Skeletal muscle tissue (tissue), 4 donors: ENCODE results near the gene ZAR1. TPM values are rescaled to one million over a fixed set of nuclear protein-coding genes. Genes with fewer than 3 reads are reported as not detected.

Experiments used
- H3K27ac ChIP-seq: one replicate; pipeline ENCODE4 v1.7.0; 2013; ENCODE audit warnings: mild to moderate bottlenecking, low read depth, low read length, inconsistent platforms
- H3K27me3 ChIP-seq, 3 donors: one replicate each; pipeline ENCODE4 v1.7.0; 2013; ENCODE audit warnings: low read length in 3 of 3; ENCODE audit not compliant: control insufficient read depth in 3 of 3, insufficient read depth in 3 of 3
- H3K36me3 ChIP-seq, 3 donors: one replicate each; pipeline ENCODE4 v1.7.0; 2013; ENCODE audit warnings: low read length in 3 of 3; ENCODE audit not compliant: control insufficient read depth in 3 of 3, insufficient read depth in 3 of 3
- H3K4me1 ChIP-seq, 3 donors: one replicate each; pipeline ENCODE4 v1.7.0; 2013; ENCODE audit warnings: low read length in 3 of 3, mild to moderate bottlenecking in 3 of 3; ENCODE audit not compliant: control insufficient read depth in 3 of 3, insufficient read depth in 3 of 3
- H3K4me3 ChIP-seq, 3 donors: one replicate each; pipeline ENCODE4 v1.7.0; 2013; ENCODE audit warnings: low read length in 3 of 3
- H3K9ac ChIP-seq, 3 donors: one replicate each; pipeline ENCODE4 v1.7.0; 2013; ENCODE audit warnings: low read length in 3 of 3, mild to moderate bottlenecking in 3 of 3, moderate library complexity in 2 of 3, low read depth in 1 of 3
- H3K9me3 ChIP-seq, 3 donors: one replicate each; pipeline ENCODE4 v1.7.0; 2013; ENCODE audit warnings: low read length in 3 of 3; ENCODE audit not compliant: control insufficient read depth in 3 of 3
- total RNA-seq: library from RNA; depleted of rRNA; stranded (reverse); fragments of >200 nt; gene quantifications from one replicate; pipeline ENCODE4 v1.2.3, GENCODE V29; 2014
- donor health status: Osteomylitis.

Gene ZAR1
- total RNA-seq, 1 donor from 2014 or later: not detected

DNA sequence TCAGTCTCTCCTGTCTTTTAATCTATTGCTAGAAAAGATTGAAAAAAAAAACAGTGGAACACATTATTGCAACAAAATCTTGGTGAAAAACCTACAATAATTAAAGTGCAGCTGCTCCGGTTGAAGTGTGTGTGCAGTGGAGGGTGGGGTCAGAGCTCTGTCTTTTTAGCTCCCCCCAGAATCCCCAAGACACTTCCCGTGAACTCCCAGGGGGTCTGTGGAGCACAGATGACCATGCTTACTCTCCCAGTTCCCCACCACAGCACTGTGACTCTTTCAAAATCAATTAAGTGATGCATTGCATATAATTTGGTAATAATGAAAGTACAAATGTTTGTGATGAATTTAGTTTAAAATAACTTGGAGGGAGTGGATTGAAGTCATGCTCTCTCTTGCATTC, 22.6 kb upstream of the ZAR1 start:
- Histone ChIP-seq H3K4me3 (no peak overlapping the region), H3K27ac (no peak overlapping the region), H3K9ac (no peak overlapping the region), H3K9me3 (no peaks in the 10 kb centered on the region), H3K4me1 (no peaks in the 10 kb centered on the region), H3K27me3 (no peaks in the 10 kb centered on the region), H3K36me3 (no peaks in the 10 kb centered on the region)

DNA sequence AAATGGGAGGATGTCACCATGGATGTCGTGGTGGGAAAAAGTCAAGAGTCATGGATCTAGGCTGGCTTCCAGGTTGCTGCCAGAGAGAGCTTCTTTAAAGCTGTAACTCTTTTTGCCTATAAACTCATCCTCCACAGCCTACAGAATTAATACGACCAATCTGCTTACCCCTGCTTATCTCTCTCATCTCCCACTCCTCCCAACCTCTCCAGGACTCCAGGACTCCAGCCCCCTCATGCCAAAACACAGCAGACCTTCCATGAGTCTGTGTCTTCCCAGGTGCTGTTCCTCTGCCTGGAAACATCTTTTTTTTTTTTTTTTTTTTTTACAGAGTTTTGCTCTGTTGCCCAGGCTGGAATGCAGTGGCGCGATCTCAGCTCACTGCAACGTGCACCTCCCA, 22.2 kb upstream of the ZAR1 start:
- Histone ChIP-seq H3K4me3 (no peak overlapping the region), H3K27me3 (no peaks in the 10 kb centered on the region), H3K4me1 (no peaks in the 10 kb centered on the region), H3K9me3 (no peaks in the 10 kb centered on the region), H3K36me3 (no peaks in the 10 kb centered on the region), H3K9ac (no peak overlapping the region), H3K27ac (no peak overlapping the region)

DNA sequence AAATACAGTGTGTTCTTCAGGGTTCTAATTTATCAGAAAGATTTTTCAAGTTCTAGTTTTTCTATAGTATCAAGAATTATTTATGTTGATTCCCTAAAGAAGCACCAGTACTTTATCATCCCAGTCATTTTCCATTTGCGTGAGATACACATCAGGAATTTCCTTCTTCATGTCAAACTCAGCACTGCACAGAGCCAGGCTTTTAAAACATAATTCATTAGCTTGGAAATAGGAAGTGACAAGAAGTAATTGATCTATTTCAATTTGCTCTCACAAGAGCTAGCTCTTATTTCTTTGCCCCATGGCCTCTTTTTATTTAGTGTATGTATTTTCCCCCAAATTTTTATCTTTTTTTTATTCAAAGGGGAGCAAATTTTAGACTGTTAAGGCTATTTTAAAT, 19.9 kb upstream of the ZAR1 start:
- no peaks in the 10 kb centered on the region for H3K9me3 ChIP-seq
- no peak overlapping the region for H3K4me3 ChIP-seq
- no peaks in the 10 kb centered on the region for H3K27me3 ChIP-seq
- no peaks in the 10 kb centered on the region for H3K36me3 ChIP-seq
- H3K9ac ChIP-seq: no peak overlapping the region
- H3K27ac ChIP-seq: no peak overlapping the region
- H3K4me1 ChIP-seq: no peaks in the 10 kb centered on the region

DNA sequence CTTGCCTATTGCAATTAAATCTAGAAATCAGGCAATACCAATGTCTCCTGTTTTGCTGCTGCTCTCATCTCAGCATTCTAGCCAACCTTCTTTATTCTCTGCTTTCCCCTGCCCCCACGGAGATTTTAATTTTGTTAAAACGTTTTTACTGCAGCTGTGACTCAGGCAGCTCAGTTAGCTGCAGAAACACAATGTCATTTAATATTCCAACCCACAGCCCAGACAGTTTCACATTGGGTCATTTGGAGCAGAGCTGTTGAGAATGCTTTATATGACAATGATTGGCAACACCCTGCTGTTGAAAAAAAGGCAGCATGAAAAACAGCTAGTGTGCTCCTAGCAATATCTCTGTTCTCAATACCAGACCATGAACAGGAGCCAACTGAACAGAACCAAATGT, 19.5 kb upstream of the ZAR1 start:
- H3K36me3 ChIP-seq: no peaks in the 10 kb centered on the region

DNA sequence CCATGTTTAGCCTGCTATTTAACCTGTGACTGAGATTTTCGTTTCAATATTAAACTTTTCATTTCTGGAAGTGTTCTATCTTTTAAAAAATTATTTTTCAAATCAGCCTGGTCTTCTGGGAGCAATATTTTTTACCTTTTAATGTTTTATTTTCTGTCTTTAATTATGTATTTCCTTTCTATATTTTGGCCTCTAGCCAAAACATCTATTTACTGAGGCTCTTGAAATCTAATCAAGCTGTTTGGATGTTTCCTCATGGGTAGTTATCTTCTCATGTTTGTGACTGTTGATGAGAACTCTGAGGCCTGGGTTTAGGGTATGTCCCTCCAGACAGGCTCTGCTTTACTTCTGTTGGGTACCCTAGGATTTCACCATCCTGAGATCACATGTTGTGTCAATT, 17.3 kb upstream of the ZAR1 start:
- Histone ChIP-seq H3K27ac (no peak overlapping the region), H3K4me3 (no peak overlapping the region), H3K4me1 (no peaks in the 10 kb centered on the region), H3K36me3 (no peaks in the 10 kb centered on the region), H3K27me3 (no peaks in the 10 kb centered on the region), H3K9ac (no peak overlapping the region), H3K9me3 (no peaks in the 10 kb centered on the region)

More for the DNA sequence above, 19.5 kb upstream of the ZAR1 start:
- Histone ChIP-seq H3K9me3 (no peaks in the 10 kb centered on the region), H3K9ac (no peak overlapping the region), H3K27me3 (no peaks in the 10 kb centered on the region), H3K4me1 (no peaks in the 10 kb centered on the region), H3K4me3 (no peak overlapping the region), H3K27ac (no peak overlapping the region)

DNA sequence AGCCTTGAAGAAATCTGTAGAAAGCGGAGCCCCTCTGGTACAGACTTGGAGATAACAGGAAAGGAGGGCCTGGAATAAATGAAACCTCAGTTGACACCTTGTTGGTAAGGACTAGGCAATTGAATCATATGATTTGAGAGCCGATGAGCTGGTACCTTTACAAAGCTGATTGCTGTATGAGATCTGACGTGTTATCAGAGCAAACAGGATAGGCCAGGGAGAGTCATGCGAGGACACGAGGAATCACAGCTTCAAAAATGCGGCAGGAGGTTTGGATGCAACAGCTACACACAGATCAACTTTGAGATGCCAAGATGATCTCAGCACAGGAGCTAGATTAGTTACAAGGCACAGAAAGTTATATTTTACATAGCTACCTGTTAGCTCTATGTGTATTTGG, 14.3 kb upstream of the ZAR1 start:
- Histone ChIP-seq H3K27me3 (peaks cover 0 to 2% (median 0%) of the 10 kb centered on the region in 3 donors), H3K4me3 (no peak overlapping the region), H3K9ac (no peak overlapping the region), H3K36me3 (no peaks in the 10 kb centered on the region), H3K27ac (no peak overlapping the region), H3K4me1 (no peaks in the 10 kb centered on the region), H3K9me3 (no peaks in the 10 kb centered on the region)

DNA sequence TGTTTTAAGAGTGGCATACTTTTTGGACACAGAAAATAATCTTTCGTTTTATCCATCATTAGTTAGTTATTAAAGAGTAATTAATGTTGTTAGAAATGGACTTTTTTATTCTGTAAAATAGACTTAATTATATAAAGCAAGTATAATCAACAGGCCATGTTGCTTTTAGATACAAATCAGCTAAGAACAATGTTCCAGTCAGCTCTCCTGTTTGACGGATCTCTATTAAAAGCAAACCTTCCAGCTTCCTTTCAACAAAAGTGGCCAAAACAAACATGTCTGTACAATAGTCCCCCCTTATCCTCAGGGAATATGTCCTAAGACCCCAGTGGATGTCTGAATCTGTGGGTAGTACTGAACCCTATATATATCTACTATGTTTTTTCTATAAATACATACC, 11.8 kb upstream of the ZAR1 start:
- H3K9me3 ChIP-seq: no peaks in the 10 kb centered on the region
- H3K27ac ChIP-seq: no peak overlapping the region
- no peak overlapping the region for H3K9ac ChIP-seq

DNA sequence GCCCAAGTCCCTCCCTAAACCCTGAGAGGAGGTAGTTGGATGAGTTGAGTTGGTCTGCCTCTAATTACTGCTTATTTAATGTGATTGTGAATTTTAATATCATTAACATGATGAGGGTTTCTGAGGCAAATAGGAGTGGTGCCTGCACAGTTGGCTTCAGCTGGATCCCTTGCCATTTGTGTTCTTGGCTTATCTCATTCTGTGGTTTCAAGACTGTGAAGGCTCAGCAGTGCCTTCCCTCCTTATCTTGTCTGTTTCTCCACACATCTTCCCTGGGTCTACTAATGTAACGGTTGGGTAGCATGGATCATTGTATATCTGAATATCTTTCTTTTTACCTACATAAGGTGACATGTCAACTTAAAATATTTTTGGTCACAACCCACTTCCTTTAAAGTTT, 8.5 kb upstream of the ZAR1 start:
- Histone ChIP-seq H3K4me3 (no peak overlapping the region), H3K27ac (no peak overlapping the region), H3K9ac (no peak overlapping the region), H3K27me3 (peaks cover 24 to 39% (median 26%) of the 10 kb centered on the region in 3 donors), H3K36me3 (no peaks in the 10 kb centered on the region), H3K9me3 (no peaks in the 10 kb centered on the region), H3K4me1 (peaks cover 0 to 3% (median 3%) of the 10 kb centered on the region in 3 donors)

More for the DNA sequence above, 11.8 kb upstream of the ZAR1 start:
- Histone ChIP-seq H3K4me1 (no peaks in the 10 kb centered on the region), H3K27me3 (peaks cover 4 to 19% (median 8%) of the 10 kb centered on the region in 3 donors), H3K4me3 (no peak overlapping the region), H3K36me3 (no peaks in the 10 kb centered on the region)

DNA sequence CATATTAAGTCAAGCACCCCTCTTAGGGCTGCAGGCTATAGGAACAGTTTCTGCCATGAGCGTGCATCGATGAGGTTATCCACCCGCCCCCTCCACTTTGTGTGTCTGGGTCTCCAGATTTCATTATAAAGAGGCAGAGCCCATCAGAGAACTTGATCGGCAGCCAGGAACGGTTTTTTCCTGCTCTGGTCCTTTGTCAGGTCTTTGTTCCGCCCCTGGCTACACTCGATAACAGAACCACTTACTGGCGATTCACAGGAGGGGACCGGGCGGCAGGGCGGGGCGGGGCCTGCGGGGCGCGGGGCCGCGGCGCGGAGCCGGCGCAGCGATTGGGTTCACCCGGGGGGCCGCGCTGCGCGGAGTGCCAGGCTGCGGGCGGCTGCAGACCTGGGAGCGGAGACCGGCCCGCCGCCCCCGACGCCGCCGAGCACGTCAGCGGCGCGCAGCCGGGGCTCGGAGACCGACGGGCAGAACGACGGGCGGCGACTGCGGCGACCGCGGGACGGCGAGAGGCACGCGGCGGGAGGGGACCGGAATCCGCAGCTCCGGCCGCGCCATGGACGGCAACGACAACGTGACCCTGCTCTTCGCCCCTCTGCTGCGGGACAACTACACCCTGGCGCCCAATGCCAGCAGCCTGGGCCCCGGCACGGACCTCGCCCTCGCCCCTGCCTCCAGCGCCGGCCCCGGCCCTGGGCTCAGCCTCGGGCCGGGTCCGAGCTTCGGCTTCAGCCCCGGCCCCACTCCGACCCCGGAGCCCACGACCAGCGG, 6.9 kb upstream of the ZAR1 start, which contains the start of gene SLC10A4:
TSS of gene SLC10A4 (plus strand) at position 338 of the 771 bp plus-strand sequence. CDS start at position 557, 219 bp downstream.
- Histone ChIP-seq H3K27me3 (peaks cover 26 to 52% (median 29%) of the 10 kb centered on the region in 3 donors), H3K4me1 (peaks cover 0 to 3% (median 3%) of the 10 kb centered on the region in 3 donors), H3K9me3 (no peaks in the 10 kb centered on the region), H3K36me3 (no peaks in the 10 kb centered on the region), H3K4me3 (peak within 1 kb of the TSS; percentile 30 to 54 (median 32)), H3K27ac (no peak within 1 kb of the TSS), H3K9ac (peak within 1 kb of the TSS in 1 of 3 donors; percentile 5)

DNA sequence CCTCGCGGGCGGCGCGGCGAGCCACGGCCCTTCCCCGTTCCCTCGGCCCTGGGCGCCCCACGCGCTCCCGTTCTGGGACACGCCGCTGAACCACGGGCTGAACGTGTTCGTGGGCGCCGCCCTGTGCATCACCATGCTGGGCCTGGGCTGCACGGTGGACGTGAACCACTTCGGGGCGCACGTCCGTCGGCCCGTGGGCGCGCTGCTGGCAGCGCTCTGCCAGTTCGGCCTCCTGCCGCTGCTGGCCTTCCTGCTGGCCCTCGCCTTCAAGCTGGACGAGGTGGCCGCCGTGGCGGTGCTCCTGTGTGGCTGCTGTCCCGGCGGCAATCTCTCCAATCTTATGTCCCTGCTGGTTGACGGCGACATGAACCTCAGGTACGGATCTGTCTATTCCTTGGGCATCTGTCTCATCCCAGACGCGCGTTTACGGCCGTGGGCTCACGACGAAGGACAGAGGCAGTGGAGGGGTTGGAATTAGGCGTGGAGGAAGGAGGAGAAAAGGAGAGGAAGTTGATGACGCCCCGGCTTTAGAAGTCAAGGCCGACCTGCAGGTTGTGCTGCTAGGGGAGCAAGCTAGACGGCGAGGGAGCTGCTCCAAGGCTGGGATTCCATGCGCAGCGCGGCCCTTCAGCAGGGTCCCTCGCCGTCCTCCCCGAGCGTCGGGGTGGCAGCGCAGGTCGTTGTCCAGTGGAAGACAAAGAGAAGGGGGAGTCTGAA, 6.1 kb upstream of the ZAR1 start:
- Histone ChIP-seq H3K27me3 (peaks cover 30 to 60% (median 33%) of the 10 kb centered on the region in 3 donors), H3K4me1 (peaks cover 0 to 3% (median 3%) of the 10 kb centered on the region in 3 donors)

More for the DNA sequence above, 6.1 kb upstream of the ZAR1 start:
- Histone ChIP-seq H3K4me3 (peak overlapping the region in 2 of 3 donors; percentile 32 to 54), H3K27ac (no peak overlapping the region), H3K36me3 (no peaks in the 10 kb centered on the region), H3K9me3 (no peaks in the 10 kb centered on the region), H3K9ac (no peak overlapping the region)
